ENCODE data around the gene PCDHGA8.
A peak's percentile ranks its signal among the peaks of the same experiment; 100 is the strongest.
"Not testable (repeated sequence)": the region's sequence is repeated elsewhere in the genome, so short reads cannot be mapped to it uniquely, and the experiment has no call there.

The PCDHGA8 gene

DNA sequence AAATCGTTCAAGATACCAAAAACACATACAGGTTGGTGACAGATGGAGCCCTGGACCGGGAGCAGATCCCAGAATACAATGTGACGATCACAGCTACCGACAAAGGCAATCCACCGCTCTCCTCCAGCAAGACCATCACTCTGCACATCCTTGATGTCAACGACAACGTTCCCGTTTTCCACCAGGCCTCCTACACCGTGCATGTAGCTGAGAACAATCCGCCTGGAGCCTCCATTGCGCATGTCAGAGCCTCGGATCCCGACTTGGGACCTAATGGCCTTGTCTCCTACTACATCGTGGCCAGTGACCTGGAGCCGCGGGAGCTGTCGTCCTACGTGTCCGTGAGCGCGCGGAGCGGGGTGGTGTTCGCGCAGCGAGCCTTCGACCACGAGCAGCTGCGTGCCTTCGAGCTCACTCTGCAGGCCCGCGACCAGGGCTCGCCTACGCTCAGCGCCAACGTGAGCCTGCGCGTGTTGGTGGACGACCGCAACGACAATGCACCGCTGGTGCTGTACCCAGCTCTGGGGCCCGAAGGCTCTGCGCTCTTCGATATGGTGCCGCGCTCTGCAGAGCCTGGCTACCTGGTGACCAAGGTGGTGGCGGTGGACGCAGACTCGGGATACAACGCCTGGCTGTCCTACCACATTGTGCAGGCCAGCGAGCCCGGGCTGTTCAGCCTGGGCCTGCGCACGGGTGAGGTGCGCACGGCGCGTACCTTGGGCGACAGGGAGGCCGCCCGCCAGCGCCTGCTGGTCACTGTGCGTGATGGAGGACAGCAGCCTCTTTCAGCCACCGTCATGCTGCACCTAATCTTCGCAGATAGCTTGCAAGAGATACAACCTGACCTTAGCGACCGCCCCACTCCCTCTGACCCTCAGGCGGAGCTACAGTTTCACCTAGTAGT lies 20.6 kb upstream of the PCDHGA8 start:
- no peak for DNase-seq

DNA sequence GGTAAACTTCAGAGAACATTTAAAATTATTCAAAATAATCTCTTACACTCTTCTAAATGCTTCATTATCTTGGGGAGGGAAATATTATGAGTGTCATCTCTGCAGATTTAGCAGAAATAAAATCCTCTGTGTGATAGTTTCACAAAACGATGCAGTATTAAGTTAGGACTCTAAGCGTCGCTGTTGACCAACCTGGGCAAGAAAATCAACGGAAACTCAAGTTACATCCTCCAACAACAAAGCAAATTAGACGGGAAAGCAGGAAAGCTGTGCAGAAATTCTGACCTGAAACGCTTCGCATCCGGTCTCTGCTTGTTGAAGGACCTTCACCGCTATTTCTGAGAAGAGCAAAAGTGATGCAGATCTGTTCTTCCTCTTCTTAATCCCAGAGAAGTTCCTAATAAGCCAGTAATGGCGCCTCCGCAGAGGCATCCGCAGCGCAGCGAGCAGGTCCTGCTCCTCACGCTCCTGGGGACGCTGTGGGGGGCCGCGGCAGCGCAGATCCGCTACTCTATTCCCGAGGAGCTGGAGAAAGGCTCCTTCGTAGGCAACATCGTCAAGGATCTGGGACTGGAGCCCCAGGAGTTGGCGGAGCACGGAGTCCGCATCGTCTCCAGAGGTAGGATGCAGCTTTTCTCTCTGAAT lies 18.6 kb upstream of the PCDHGA8 start, which contains the start of gene PCDHGA6:
TSS of gene PCDHGA6 (plus strand) at position 219 of the 645 bp plus-strand sequence. CDS start at position 412, 193 bp downstream.
- DNase-seq, result peak; percentile 9 to 16

DNA sequence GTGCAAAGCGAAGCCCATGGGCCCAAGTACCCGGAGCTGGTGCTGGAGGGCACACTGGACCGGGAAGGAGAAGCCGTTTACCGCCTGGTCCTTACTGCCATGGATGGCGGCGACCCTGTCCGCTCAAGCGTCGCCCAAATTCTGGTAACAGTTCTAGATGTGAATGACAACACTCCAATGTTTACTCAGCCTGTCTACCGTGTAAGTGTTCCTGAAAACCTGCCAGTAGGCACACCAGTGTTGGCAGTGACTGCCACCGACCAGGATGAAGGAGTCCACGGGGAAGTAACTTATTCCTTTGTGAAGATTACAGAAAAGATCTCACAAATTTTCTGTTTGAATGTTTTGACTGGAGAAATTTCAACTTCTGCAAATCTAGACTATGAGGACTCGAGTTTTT lies 17.8 kb upstream of the PCDHGA8 start:
- no peak for DNase-seq

DNA sequence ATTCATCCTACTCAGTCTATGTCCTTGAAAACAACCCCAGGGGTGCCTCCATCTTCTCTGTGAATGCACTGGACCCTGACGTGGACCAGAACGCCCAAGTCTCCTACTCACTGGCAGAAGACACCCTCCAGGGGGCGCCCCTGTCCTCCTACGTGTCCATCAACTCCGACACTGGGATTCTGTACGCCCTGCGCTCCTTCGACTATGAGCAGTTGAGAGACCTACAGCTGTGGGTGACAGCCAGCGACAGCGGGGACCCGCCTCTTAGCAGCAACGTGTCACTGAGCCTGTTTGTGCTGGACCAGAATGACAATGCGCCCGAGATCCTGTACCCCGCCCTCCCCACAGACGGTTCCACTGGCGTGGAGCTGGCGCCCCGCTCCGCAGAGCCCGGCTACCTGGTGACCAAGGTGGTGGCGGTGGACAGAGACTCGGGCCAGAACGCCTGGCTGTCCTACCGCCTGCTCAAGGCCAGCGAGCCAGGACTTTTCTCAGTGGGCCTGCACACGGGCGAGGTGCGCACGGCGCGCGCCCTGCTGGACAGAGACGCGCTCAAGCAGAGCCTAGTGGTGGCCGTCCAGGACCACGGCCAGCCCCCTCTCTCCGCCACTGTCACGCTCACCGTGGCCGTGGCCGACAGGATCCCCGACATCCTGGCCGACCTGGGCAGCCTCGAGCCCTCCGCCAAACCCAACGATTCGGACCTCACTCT lies 16.8 kb upstream of the PCDHGA8 start:
- not testable (repeated sequence) for DNase-seq

DNA sequence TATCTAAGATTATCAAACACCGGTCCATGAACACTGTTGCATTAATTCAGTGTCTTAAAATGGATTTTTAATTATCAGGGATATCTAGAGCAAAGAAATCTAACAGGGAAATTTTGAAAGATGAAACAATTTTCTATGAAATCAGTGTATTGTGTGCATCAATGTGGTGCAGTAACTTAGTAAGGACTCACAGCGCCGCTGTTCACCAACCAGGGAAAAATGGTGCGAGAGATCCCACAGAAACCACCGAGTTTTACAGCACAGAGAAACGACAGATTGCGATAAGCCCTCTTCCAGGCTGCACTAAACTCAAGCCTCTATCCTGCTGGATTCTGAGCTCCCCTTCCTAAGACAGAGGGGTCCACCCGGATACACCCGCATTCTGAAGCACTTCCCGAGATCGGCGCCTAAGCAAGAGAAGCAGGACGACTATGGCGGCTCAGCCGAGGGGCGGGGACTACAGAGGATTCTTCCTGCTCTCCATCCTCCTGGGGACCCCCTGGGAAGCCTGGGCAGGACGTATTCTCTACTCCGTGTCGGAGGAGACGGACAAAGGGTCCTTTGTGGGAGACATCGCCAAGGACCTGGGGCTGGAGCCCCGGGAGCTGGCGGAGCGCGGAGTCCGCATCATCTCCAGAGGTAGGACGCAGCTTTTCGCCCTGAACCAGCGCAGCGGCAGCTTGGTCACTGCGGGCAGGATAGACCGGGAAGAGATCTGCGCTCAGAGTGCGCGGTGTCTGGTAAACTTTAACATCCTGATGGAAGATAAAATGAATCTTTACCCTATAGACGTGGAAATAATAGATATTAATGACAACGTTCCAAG lies 9.8 kb upstream of the PCDHGA8 start, which contains the start of gene PCDHGA7:
TSS of gene PCDHGA7 (plus strand) at position 274 of the 826 bp plus-strand sequence. CDS start at position 432, 158 bp downstream.
- no peak for DNase-seq

DNA sequence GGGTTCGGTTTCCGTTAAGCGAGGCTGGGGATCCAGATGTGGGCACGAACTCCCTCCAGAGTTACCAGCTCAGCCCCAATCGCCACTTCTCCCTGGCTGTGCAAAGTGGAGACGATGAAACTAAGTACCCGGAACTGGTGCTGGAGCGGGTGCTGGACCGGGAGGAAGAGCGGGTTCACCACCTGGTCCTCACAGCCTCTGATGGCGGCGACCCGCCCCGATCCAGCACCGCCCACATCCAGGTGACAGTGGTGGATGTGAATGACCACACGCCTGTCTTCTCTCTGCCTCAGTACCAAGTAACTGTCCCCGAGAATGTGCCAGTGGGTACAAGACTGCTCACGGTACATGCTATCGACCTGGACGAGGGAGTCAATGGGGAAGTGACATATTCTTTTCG lies 9.1 kb upstream of the PCDHGA8 start:
- DNase-seq, result no peak

DNA sequence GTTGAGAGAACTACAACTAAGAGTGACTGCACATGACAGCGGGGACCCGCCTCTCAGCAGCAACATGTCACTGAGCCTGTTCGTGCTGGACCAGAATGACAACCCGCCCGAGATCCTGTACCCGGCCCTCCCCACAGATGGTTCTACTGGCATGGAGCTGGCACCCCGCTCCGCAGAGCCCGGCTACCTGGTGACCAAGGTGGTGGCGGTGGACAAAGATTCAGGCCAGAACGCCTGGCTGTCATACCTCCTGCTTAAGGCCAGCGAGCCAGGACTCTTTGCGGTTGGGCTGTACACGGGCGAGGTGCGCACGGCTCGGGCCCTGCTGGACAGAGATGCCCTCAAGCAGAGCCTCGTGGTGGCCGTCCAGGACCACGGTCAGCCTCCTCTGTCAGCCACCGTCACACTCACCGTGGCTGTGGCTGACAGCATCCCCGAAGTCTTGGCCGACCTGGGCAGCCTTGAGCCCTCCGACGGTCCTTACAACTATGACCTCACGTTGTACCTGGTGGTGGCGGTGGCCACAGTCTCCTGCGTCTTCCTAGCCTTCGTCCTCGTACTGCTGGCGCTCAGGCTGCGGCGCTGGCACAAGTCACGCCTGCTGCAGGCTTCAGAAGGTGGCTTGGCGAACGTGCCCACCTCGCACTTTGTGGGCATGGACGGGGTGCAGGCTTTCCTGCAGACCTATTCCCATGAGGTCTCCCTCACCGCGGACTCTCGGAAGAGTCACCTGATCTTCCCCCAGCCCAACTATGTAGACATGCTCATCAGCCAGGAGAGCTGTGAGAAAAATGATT lies 7.8 kb upstream of the PCDHGA8 start:
- no peak for DNase-seq

DNA sequence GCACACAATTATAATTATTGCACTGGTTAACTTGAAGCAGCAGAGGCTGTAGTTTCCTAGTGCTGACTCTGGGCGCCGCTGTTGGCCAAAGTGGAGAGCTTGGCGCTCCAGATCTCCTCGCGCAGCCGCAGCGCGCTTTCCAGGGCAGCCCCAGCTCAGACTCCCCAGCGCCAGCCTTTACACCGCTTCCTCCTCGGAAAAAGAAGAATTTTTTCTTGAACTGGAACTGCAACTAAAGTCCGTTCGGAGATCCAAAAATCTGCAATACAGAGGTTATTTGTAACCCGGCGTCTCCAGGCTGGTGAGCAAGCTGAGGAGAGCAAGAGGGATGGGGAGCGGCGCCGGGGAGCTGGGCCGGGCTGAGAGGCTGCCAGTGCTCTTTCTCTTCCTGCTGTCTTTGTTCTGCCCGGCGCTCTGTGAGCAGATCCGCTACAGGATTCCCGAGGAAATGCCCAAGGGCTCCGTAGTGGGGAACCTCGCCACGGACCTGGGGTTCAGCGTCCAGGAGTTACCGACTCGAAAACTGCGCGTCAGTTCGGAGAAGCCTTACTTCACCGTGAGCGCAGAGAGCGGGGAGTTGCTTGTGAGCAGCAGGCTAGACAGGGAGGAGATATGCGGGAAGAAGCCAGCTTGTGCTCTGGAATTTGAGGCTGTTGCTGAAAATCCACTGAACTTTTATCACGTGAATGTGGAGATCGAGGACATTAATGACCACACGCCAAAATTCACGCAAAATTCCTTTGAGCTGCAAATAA lies 4.7 kb upstream of the PCDHGA8 start, which contains the start of gene PCDHGB4:
TSS of gene PCDHGB4 (plus strand) at position 142 of the 755 bp plus-strand sequence. CDS start at position 329, 187 bp downstream.
- peak in 1 of 2 donors; percentile 41 for DNase-seq

DNA sequence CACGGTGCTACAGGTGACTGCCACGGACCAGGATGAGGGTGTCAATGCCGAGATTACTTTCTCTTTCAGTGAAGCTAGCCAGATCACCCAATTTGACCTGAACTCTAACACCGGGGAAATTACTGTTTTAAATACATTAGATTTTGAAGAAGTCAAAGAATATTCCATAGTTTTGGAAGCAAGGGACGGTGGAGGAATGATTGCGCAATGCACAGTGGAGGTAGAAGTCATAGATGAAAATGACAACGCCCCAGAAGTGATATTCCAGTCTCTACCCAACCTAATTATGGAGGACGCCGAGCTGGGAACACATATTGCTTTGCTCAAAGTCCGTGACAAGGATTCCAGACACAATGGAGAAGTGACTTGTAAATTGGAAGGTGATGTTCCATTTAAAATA lies 3.8 kb upstream of the PCDHGA8 start:
- no peak for DNase-seq

DNA sequence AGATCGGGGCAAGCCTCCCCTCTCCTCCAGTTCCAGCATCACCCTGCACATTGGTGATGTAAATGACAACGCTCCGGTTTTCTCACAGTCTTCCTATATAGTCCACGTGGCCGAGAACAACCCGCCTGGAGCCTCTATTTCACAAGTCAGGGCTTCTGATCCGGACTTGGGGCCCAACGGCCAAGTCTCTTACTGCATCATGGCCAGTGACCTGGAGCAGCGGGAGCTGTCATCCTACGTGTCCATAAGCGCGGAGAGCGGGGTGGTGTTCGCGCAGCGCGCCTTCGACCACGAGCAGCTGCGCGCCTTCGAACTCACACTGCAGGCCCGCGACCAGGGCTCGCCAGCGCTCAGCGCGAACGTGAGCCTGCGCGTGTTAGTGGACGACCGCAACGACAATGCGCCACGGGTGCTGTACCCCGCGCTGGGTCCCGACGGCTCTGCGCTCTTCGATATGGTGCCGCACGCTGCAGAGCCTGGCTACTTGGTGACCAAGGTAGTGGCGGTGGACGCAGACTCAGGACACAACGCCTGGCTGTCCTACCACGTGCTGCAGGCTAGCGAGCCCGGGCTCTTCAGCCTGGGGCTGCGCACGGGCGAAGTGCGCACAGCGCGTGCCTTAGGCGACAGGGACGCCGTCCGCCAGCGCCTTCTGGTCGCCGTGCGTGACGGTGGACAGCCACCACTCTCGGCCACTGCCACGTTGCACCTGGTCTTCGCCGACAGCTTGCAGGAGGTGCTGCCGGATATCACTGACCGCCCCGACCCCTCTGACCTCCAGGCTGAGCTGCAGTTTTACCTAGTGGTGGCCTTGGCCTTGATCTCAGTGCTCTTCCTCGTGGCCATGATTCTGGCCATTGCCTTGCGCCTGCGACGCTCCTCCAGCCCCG lies 3.0 kb upstream of the PCDHGA8 start:
- DNase-seq, result no peak

DNA sequence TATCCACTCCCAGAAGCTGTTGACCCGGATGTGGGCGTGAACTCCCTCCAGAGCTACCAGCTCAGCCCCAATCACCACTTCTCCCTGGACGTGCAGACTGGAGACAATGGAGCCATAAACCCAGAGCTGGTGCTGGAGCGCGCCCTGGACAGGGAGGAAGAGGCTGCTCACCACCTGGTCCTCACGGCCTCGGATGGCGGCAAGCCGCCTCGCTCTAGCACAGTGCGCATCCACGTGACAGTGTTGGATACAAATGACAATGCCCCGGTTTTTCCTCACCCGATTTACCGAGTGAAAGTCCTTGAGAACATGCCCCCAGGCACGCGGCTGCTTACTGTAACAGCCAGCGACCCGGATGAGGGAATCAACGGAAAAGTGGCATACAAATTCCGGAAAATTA lies 834 bp downstream of the PCDHGA8 start:
- no peak for DNase-seq

DNA sequence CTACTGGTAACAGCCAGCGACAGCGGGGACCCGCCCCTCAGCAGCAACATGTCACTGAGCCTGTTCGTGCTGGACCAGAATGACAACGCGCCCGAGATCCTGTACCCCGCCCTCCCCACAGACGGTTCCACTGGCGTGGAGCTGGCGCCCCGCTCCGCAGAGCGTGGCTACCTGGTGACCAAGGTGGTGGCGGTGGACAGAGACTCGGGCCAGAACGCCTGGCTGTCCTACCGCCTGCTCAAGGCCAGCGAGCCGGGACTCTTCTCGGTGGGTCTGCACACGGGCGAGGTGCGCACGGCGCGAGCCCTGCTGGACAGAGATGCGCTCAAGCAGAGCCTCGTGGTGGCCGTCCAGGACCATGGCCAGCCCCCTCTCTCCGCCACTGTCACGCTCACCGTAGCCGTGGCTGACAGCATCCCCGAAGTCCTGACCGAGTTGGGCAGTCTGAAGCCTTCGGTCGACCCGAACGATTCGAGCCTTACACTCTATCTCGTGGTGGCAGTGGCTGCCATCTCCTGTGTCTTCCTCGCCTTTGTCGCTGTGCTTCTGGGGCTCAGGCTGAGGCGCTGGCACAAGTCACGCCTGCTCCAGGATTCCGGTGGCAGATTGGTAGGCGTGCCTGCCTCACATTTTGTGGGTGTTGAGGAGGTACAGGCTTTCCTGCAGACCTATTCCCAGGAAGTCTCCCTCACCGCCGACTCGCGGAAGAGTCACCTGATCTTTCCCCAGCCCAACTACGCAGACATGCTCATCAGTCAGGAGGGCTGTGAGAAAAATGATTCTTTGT lies 2.2 kb downstream of the PCDHGA8 start:
- DNase-seq, result not testable (repeated sequence)

DNA sequence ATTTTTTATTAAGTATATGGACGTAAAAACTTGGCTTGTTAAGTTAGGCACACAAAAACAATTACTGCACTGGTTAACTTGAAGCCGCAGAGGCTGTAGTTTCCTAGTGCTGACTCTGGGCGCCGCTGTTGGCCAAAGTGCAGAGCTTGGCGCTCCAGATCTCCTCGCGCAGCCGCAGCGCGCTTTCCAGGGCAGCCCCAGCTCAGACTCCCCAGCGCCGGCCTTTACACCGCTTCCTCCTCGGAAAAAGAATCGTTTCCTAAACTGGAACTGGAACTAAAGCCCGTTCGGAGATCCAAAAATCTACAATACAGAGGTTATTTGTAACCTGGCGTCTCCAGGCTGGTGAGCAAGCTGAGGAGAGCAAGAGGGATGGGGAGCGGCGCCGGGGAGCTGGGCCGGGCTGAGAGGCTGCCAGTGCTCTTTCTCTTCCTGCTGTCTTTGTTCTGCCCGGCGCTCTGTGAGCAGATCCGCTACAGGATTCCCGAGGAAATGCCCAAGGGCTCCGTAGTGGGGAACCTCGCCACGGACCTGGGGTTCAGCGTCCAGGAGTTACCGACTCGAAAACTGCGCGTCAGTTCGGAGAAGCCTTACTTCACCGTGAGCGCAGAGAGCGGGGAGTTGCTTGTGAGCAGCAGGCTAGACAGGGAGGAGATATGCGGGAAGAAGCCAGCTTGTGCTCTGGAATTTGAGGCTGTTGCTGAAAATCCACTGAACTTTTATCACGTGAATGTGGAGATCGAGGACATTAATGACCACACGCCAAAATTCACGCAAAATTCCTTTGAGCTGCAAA lies 5.5 kb downstream of the PCDHGA8 start, which contains the start of gene PCDHGB5:
TSS of gene PCDHGB5 (plus strand) at position 192 of the 796 bp plus-strand sequence. CDS start at position 373, 181 bp downstream.
- peak; percentile 41 to 61 for DNase-seq

DNA sequence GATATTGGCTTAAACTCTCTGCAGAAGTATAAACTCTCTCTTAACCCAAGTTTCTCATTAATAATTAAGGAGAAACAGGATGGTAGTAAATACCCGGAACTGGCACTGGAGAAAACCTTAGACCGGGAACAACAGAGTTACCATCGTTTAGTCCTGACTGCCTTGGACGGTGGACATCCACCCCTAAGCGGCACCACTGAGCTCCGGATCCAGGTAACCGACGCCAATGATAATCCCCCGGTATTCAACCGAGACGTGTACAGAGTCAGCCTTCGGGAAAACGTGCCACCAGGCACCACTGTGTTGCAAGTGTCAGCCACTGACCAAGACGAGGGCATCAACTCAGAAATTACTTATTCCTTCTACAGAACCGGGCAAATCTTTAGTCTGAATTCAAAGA lies 6.2 kb downstream of the PCDHGA8 start:
- no peak for DNase-seq

DNA sequence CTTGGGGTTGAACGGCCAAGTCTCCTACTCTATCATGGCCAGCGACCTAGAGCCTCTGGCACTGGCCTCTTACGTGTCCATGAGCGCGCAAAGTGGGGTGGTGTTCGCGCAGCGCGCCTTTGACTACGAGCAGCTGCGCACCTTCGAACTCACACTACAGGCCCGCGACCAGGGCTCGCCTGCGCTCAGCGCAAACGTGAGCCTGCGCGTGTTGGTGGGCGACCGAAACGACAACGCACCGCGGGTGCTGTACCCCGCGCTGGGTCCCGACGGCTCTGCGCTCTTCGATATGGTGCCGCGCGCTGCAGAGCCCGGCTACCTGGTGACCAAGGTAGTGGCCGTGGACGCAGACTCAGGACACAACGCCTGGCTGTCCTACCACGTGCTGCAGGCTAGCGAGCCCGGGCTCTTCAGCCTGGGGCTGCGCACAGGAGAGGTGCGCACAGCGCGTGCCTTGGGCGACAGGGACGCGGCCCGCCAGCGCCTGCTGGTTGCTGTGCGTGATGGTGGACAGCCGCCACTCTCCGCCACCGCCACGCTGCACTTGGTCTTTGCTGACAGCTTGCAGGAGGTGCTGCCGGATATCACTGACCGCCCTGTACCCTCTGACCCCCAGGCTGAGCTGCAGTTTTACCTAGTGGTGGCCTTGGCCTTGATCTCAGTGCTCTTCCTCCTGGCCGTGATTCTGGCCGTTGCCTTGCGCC lies 7.3 kb downstream of the PCDHGA8 start:
- DNase-seq, result no peak

DNA sequence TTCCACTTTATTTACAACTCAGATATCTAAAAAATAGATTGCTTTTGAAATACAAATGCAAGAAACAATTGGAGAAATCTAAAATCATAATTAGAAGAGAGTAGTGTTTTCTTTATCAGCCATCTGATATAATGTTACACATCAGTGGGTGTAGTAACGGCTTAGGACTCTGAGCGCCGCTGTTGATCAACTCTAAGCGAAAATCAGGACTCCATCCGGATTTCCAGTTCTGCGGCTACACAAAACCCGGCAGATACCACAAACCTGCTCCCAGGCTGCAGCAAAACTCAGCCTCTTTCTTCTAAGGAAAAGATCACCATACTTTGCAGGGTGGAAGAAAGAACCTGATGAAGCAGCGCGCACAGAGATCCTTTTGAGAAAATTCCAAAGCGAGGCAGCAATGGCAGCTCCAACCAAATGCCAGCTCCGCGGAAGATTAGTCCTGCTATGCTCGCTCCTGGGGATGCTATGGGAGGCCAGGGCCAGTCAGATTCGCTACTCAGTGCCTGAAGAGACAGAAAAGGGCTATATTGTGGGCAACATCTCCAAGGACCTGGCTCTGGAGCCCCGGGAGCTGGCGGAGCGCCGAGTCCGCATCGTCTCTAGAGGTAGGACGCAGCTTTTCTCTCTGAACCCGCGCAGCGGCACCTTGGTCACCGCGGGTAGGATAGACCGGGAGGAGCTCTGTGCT lies 10.3 kb downstream of the PCDHGA8 start, which contains the start of gene PCDHGA9:
TSS of gene PCDHGA9 (plus strand) at position 226 of the 691 bp plus-strand sequence. CDS start at position 401, 175 bp downstream.
- peak in 1 of 2 donors; percentile 33 for DNase-seq
